CD4-positive, alpha-beta T cell treated with Interleukin-10 for 1 hour (primary cell): ENCODE measurements around the gene UBE2G1.
"Not testable (repeated sequence)": the region's sequence is repeated elsewhere in the genome, so short reads cannot be mapped to it uniquely, and the experiment has no call there.

Experiments used
- DNase-seq: peaks from one replicate; pipeline ENCODE4 v3.0.0-alpha.2; 2020

The UBE2G1 gene

GRCh38 chr17:4366327-4367063 lies at the start of gene UBE2G1:
TSS of gene UBE2G1 (minus strand) at chr17:4366675. CDS start at chr17:4366316, 359 bp downstream.
- DNase-seq, result peak; percentile 99

DNA sequence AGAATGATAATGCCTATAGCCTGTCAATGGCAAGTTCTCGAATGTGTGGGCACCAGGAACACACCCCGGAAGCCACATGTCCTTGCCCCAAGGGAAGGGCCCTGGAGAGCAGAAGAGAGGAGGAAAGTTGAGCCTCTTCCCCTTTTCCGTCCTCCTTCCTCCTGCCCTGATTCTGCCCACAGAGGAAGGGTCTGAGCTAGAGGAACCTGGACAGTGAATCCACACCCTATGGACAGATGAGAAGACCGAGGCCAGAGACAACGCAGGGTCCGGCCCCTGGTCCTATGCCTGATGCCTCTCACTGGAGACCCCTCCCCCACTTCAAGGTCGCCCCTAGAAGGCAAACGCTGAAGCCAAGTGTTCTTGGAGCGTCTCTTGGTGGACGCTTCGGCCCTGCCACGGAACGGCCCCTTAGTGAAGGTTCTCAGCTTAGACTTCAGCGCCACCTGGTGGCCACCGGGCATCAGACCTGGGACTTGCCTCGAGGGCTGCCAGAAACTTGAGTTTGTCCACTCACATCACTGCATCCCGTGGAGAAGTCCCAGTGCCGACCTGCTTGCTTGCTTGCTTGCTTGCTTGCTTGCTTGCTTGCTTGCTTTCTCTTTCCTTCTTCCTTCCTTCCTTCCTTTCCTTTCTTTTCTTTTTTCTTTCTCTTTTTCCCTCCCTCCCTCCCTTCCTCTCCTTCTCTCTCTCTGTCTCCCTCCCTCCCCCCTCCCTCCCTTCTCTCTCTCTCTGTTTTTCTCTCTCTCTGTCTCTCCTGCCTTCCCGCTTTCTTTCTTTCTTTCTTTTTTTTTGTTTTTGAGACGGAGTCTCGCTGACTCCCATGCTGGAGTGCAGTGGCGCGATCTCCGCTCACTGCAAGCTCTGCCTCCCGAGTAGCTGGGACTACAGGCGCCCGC lies 46.7 kb upstream of the UBE2G1 start:
- peak; percentile 89 for DNase-seq

- DNase-seq, result no peak
Observed at GRCh38 chr17:4411201-4411600, 44.7 kb upstream of the UBE2G1 start.

GRCh38 chr17:4409659-4410058 lies 43.2 kb upstream of the UBE2G1 start:
- no peak for DNase-seq

DNA sequence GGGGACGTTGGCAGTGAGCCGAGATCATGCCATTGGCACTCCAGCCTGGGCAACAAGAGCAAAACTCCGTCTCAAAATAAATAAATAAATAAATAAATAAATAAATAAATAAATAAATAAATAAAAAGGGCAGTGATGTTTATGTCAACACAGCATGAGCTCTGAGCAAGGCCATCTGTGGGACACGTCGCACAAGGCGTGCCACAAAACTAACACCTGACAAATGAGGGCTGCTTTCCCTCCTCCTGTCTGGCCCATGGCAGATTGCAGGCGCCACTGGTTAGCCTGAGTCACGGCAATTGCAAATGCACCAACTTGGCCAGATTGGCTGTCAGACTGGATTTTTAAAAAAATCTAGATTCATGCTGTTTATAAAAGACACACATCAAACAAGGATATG lies 41.4 kb upstream of the UBE2G1 start:
- no peak for DNase-seq

GRCh38 chr17:4407216-4407615 lies 40.7 kb upstream of the UBE2G1 start:
- DNase-seq, result no peak

- DNase-seq, result no peak
Observed at GRCh38 chr17:4406386-4406785, 39.9 kb upstream of the UBE2G1 start.

DNA sequence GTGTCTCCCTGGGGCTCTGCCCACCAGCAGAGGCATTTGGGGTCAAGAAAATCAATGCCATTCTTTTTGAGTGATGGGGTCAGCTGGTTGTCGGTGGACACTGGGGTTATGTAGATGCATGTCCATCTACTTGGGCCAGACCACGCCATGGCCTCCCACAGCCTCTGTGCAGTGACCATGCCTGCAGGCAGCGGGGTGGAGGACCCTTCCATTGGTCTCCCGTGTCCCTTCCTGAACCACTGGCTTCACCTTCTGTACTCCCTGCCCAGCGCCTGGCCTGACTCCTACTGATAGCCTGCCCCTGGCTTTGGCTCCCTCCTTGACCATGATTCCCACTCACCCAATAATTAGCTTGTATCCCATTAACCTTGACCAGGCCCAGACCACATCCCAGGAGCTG lies 39.2 kb upstream of the UBE2G1 start:
- DNase-seq, result no peak

GRCh38 chr17:4405038-4405669 lies 38.7 kb upstream of the UBE2G1 start:
- DNase-seq, result no peak

DNA sequence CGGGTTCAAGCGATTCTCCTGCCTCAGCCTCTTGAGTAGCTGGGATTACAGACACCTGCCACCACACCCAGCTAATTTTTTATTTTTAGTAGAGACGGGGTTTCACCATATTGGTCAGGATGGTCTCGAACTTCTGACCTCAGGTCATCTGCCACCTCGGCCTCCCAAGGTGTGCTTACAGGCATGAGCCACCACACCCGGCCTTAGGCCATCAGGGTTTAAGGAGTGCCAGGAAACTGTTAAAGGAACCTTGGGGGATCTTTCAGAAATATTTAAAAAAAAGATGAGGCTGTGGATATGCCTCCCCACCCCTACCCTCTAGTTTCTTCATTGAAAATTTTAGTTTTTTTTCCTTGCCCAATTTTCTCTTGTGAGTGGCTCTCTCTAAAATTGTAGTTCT lies 31.4 kb upstream of the UBE2G1 start:
- no peak for DNase-seq

- no peak for DNase-seq
Observed at GRCh38 chr17:4395111-4395478, 28.6 kb upstream of the UBE2G1 start.

GRCh38 chr17:4394208-4395110 lies 28.0 kb upstream of the UBE2G1 start:
- DNase-seq, result no peak

DNA sequence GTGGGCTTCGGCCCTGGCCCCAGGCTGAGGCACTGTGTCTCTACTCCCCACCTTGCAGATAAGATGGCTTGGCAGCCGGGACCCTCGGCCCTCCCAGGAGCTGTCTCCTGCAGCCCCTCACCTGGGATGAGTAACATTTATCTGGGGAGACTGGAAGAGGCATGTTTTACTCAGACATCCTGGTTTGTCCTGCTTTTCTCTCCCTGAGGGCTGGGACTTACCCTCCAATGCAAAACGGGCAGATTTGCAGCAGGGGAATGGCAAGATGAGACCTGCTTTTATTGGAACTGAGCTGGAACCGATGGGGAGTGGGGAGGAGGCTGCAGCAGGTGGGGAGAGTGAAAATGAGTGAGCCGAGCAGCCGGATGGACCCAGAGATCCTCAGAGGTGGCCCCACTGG lies 27.3 kb upstream of the UBE2G1 start:
- no peak for DNase-seq

- DNase-seq, result no peak
Observed at GRCh38 chr17:4389079-4389478, 22.6 kb upstream of the UBE2G1 start.

- no peak for DNase-seq
Observed at GRCh38 chr17:4387137-4387536, 20.7 kb upstream of the UBE2G1 start.

GRCh38 chr17:4386406-4386805 lies 19.9 kb upstream of the UBE2G1 start:
- no peak for DNase-seq

DNA sequence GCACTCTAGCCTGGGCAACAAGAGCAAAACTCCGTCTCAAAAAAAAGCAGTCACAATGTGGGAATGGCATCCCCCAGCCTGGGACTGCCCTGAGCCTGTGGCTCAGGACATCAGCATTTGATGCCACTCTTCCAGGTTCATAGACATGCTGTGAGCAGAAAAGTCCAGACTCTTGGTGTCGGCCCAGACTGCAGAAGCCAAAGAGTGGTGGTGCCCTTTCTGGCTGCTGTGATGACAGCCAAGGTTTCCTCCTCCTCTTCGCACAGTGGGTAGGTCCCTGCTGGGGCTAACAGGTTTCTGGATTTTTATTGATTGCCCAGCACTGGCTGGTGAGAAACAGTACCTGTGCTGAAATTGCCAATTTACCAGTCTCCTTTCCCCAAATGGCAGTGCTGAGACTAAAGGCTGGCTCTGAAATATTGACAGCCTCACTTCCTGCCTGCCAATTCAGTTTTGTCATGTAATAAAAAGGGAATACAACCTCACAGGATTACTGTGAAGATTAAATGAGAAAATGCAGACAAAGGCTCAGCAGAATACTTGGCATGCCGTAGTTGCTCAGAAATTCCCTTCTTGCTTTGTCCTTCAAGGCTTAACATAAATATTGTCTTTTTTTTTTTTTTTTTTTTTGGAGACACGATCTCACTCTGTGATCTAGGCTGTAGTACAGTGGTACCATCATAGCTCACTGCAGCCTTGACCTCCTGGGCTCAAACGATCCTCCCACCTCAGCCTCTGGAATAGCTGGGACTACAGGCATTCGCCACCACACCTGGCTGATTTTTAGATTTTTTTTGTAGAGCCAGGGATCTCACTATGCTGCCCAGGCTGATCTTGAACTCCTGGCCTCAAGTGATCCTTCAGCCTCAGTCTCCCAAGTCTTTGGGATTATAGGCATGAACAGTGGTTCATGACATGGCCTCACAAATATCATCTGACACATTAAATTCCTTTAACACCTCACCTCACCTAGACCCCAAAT lies 15.5 kb upstream of the UBE2G1 start:
- no peak for DNase-seq

GRCh38 chr17:4378626-4379025 lies 12.2 kb upstream of the UBE2G1 start:
- no peak for DNase-seq

- DNase-seq, result not testable (repeated sequence)
Observed at GRCh38 chr17:4377247-4377646, 10.8 kb upstream of the UBE2G1 start.

DNA sequence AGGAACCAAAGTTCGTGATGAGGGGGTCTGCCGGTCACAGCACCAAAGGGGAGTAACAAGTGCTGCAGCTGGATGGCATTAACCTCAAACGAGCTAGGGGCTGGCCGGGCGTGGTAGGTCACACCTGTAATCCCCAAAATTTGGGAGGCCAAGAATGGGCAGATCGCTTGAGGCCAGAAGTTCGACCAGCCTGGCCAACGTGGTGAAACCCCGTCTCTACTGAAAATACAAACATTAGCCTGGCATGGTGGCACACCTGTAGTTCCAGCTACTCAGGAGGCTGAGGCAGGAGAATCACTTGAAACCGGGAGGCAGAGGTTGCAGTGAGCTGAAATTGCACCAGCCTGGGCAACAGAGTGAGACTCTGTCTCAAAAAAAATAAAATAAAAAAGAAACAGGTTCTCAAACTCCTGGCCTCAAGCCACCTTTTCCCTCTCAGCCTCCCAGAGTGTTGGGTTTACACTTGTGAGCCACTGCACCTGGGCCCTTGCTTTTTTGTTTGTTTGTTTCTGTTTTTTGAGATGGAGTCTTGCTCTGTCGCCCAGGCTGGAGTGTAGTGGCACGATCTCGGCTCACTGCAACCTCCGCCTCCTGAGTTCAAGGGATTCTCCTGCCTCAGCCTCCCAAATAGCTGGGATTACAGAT lies 9.4 kb upstream of the UBE2G1 start:
- not testable (repeated sequence) for DNase-seq
